Measurements from ENCODE around the gene NUP205.

GRCh38 chr7:135518748-135519147 is 39.0 kb upstream of the NUP205 start:
- TF ChIP-seq CTCF (IDR thresholded peaks at IDR 0.05), result no peak
- no peak for TF ChIP-seq EZH2 (IDR thresholded peaks at IDR 0.05; ENCODE audit: borderline replicate concordance, insufficient read depth, low read depth, low read length, poor library complexity, severe bottlenecking)
